HFFc6 (cell line): ENCODE results near the gene KRT86. TPM values are rescaled to one million over a fixed set of nuclear protein-coding genes. Genes with fewer than 3 reads are reported as not detected.
"Not testable (repeated sequence)": the region's sequence is repeated elsewhere in the genome, so short reads cannot be mapped to it uniquely, and the experiment has no call there.

ENCODE experiments used
- DNase-seq: peaks from one replicate; pipeline ENCODE4 v3.0.0-alpha.2; 2018
- H3K27ac Mint-ChIP-seq: 2 replicates; pipeline ENCODE4 v1.8.0; 2020; ENCODE audit warnings: mild to moderate bottlenecking, mixed read lengths
- H3K27me3 Mint-ChIP-seq: 2 replicates; pipeline ENCODE4 v1.8.0; 2021; ENCODE audit warnings: mild to moderate bottlenecking, moderate library complexity, mixed read lengths; ENCODE audit not compliant: insufficient read depth
- H3K36me3 Mint-ChIP-seq: 2 replicates; pipeline ENCODE4 v1.8.0; 2021; ENCODE audit warnings: low read depth, mixed read lengths
- H3K4me1 Mint-ChIP-seq: 2 replicates; pipeline ENCODE4 v1.8.0; 2020; ENCODE audit warnings: low read depth, mixed read lengths
- H3K4me3 Mint-ChIP-seq: 2 replicates; pipeline ENCODE4 v1.8.0; 2020; ENCODE audit warnings: mild to moderate bottlenecking, moderate library complexity, mixed read lengths
- H3K9me3 Mint-ChIP-seq: 2 replicates; pipeline ENCODE4 v1.8.0; 2020; ENCODE audit warnings: mild to moderate bottlenecking, mixed read lengths
- CTCF ChIP-seq: fragments of 200-600 bp; sonication (generic); IDR thresholded peaks from 2 replicates; pipeline ENCODE4 v1.5.0; 2021; ENCODE audit warnings: antibody characterized with exemption, mild to moderate bottlenecking
- total RNA-seq, 6 experiments: library from RNA; stranded (reverse); fragmentation: NEBNext Ultra II Directional; extraction: Animal tissue kit (Norgen Biotek cat#: 25700); gene quantifications; 2 replicates in 1 of 6; 3 replicates in 5 of 6; pipeline ENCODE4 v1.2.3, GENCODE V29; 2021

Gene KRT86
- total RNA-seq, 6 experiments from 2014 or later = 0.15 to 0.26 (median 0.19) TPM; not detected in 1

GRCh38 chr12:52286857-52287785 lies 12.7 kb downstream of the KRT86 start:
- H3K36me3 Mint-ChIP-seq, H3K9me3 Mint-ChIP-seq: not testable (repeated sequence)
- H3K27ac Mint-ChIP-seq = peak overlapping the region; percentile 8; the same call in 1 of the 2 replicates

GRCh38 chr12:52287816-52288805 lies 13.7 kb downstream of the KRT86 start:
- peak overlapping the region; percentile 40 for H3K27ac Mint-ChIP-seq
- not testable (repeated sequence) for H3K4me3 Mint-ChIP-seq, H3K9me3 Mint-ChIP-seq, DNase-seq, H3K27me3 Mint-ChIP-seq, H3K36me3 Mint-ChIP-seq
- peaks cover 51% of the 10 kb centered on the region for H3K4me1 Mint-ChIP-seq

More at GRCh38 chr12:52286857-52287785, 12.7 kb downstream of the KRT86 start:
- not testable (repeated sequence) for H3K27me3 Mint-ChIP-seq, H3K4me3 Mint-ChIP-seq, DNase-seq
- TF ChIP-seq CTCF = peak; percentile 53
- H3K4me1 Mint-ChIP-seq = peaks cover 60% of the 10 kb centered on the region

- H3K27ac Mint-ChIP-seq, H3K36me3 Mint-ChIP-seq, H3K27me3 Mint-ChIP-seq, H3K4me3 Mint-ChIP-seq, DNase-seq, H3K9me3 Mint-ChIP-seq: not testable (repeated sequence)
- peaks cover 30% of the 10 kb centered on the region for H3K4me1 Mint-ChIP-seq
Observed at GRCh38 chr12:52290483-52291134, 16.2 kb downstream of the KRT86 start.

GRCh38 chr12:52291267-52291935 lies 17.0 kb downstream of the KRT86 start, which contains the start of gene KRT81:
Gene KRT81 (minus strand): TSS chr12:52291534. CDS start chr12:52291465, 69 bp downstream.
- Mint-ChIP-seq H3K36me3 (no peaks in the 10 kb centered on the region; the same call in 1 of the 2 replicates), H3K27ac (no peak within 1 kb of the TSS), H3K27me3 (peaks cover 4% of the 10 kb centered on the region), H3K4me1 (peaks cover 24% of the 10 kb centered on the region), H3K4me3 (no peak within 1 kb of the TSS), H3K9me3 (no peaks in the 10 kb centered on the region)
- DNase-seq = no peak
- no peak for TF ChIP-seq CTCF

GRCh38 chr12:52293926-52294325 lies 19.5 kb downstream of the KRT86 start:
- Mint-ChIP-seq H3K9me3 (no peaks in the 10 kb centered on the region), H3K36me3 (no peaks in the 10 kb centered on the region), H3K4me1 (no peaks in the 10 kb centered on the region), H3K27ac (no peak overlapping the region), H3K4me3 (no peak overlapping the region), H3K27me3 (peaks cover 12% of the 10 kb centered on the region)
- TF ChIP-seq CTCF = no peak
- no peak for DNase-seq
